Neural progenitor cell (in vitro differentiated cells): ENCODE measurements around the gene ARRDC4. TPM values are rescaled to one million over a fixed set of nuclear protein-coding genes. Genes with fewer than 3 reads are reported as not detected.

Experiments used
- DNase-seq: peaks from one replicate; pipeline ENCODE4 v3.0.0-alpha.2; 2016; ENCODE audit warnings: low spot score
- H2AFZ ChIP-seq: fragments of 200-600 bp; sonication (generic); replicated peaks from 2 replicates; pipeline ENCODE4 v1.6.1; 2016; ENCODE audit warnings: antibody characterized with exemption
- H3F3A ChIP-seq: fragments of 200-600 bp; sonication (generic); 2 replicates; pipeline ENCODE4 v1.6.1; 2016; ENCODE audit warnings: antibody characterized with exemption, low read depth
- H3K27ac ChIP-seq: fragments of 200-600 bp; sonication (generic); 2 replicates; pipeline ENCODE4 v1.5.1; 2016; ENCODE audit warnings: mild to moderate bottlenecking
- H3K27me3 ChIP-seq: fragments of 200-600 bp; sonication (generic); 2 replicates; pipeline ENCODE4 v1.6.1; 2016; ENCODE audit warnings: mild to moderate bottlenecking, moderate library complexity
- H3K36me3 ChIP-seq: fragments of 200-600 bp; sonication (generic); 2 replicates; pipeline ENCODE4 v1.5.1; 2016
- H3K4me1 ChIP-seq: fragments of 200-600 bp; sonication (generic); 2 replicates; pipeline ENCODE4 v1.6.1; 2016; ENCODE audit warnings: mixed run types
- H3K4me2 ChIP-seq: fragments of 200-600 bp; sonication (generic); 2 replicates; pipeline ENCODE4 v1.6.1; 2016
- H3K4me3 ChIP-seq: fragments of 200-600 bp; sonication (generic); 2 replicates; pipeline ENCODE4 v1.5.1; 2016
- H3K79me2 ChIP-seq: fragments of 200-600 bp; sonication (generic); 2 replicates; pipeline ENCODE4 v1.6.1; 2016; ENCODE audit warnings: low read depth
- H3K9ac ChIP-seq: fragments of 200-600 bp; sonication (generic); 2 replicates; pipeline ENCODE4 v1.6.1; 2016
- H3K9me3 ChIP-seq: fragments of 200-600 bp; sonication (generic); 2 replicates; pipeline ENCODE4 v1.5.1; 2016; ENCODE audit warnings: low read depth
- H4K20me1 ChIP-seq: fragments of 200-600 bp; sonication (generic); 2 replicates; pipeline ENCODE4 v1.6.1; 2016; ENCODE audit warnings: low read depth
- H3K27ac Mint-ChIP-seq: 3 replicates; pipeline ENCODE4 v1.8.0; 2021; ENCODE audit warnings: mixed read lengths
- H3K27me3 Mint-ChIP-seq: 2 replicates; pipeline ENCODE4 v1.8.0; 2022; ENCODE audit warnings: low read depth, mild to moderate bottlenecking, inconsistent platforms, moderate library complexity, mixed read lengths; ENCODE audit not compliant: insufficient read depth
- H3K36me3 Mint-ChIP-seq: 3 replicates; pipeline ENCODE4 v1.8.0; 2021; ENCODE audit warnings: mixed read lengths
- H3K4me1 Mint-ChIP-seq: 3 replicates; pipeline ENCODE4 v1.8.0; 2021; ENCODE audit warnings: mixed read lengths
- H3K4me3 Mint-ChIP-seq: 3 replicates; pipeline ENCODE4 v1.8.0; 2021; ENCODE audit warnings: mild to moderate bottlenecking, moderate library complexity, mixed read lengths
- H3K9me3 Mint-ChIP-seq: 3 replicates; pipeline ENCODE4 v1.8.0; 2020; ENCODE audit warnings: mixed read lengths
- CTCF ChIP-seq: fragments of 200-600 bp; sonication (generic); IDR thresholded peaks from 2 replicates; pipeline ENCODE4 v1.5.1; 2017; ENCODE audit warnings: antibody characterized with exemption, mild to moderate bottlenecking
- EZH2 ChIP-seq: fragments of 200-600 bp; sonication (generic); IDR thresholded peaks from 2 replicates; pipeline ENCODE4 v1.6.1; 2017; ENCODE audit warnings: antibody characterized with exemption, mild to moderate bottlenecking, moderate library complexity
- EZH2phosphoT487 ChIP-seq: fragments of 200-600 bp; sonication (generic); IDR thresholded peaks from 2 replicates; pipeline ENCODE4 v1.6.1; 2017; ENCODE audit warnings: antibody characterized with exemption
- total RNA-seq: library from RNA; depleted of rRNA; stranded (reverse); fragments of >200 nt; gene quantifications from 2 replicates; pipeline ENCODE4 v1.2.3, GENCODE V29; 2015; ENCODE audit warnings: low replicate concordance

The ARRDC4 gene
- total RNA-seq, 1 donor from 2014 or later: 28.2 TPM

- Histone ChIP-seq H2AFZ (no peak overlapping the region), H3K4me3 (no peak overlapping the region), H3K9me3 (no peaks in the 10 kb centered on the region), H3F3A (no peaks in the 10 kb centered on the region), H4K20me1 (no peaks in the 10 kb centered on the region), H3K27ac (no peak overlapping the region), H3K36me3 (no peaks in the 10 kb centered on the region), H3K4me2 (no peak overlapping the region), H3K9ac (no peak overlapping the region), H3K79me2 (no peaks in the 10 kb centered on the region), H3K27me3 (no peaks in the 10 kb centered on the region), H3K4me1 (no peaks in the 10 kb centered on the region)
- Mint-ChIP-seq H3K27me3 (peaks cover 2% of the 10 kb centered on the region), H3K4me3 (no peak overlapping the region), H3K27ac (no peak overlapping the region), H3K36me3 (no peaks in the 10 kb centered on the region), H3K9me3 (no peaks in the 10 kb centered on the region), H3K4me1 (no peaks in the 10 kb centered on the region)
- no peak for TF ChIP-seq EZH2phosphoT487
- TF ChIP-seq CTCF: no peak
- no peak for DNase-seq
Measured at GRCh38 chr15:98013631-98014030, 53.1 kb downstream of the ARRDC4 start.

DNA sequence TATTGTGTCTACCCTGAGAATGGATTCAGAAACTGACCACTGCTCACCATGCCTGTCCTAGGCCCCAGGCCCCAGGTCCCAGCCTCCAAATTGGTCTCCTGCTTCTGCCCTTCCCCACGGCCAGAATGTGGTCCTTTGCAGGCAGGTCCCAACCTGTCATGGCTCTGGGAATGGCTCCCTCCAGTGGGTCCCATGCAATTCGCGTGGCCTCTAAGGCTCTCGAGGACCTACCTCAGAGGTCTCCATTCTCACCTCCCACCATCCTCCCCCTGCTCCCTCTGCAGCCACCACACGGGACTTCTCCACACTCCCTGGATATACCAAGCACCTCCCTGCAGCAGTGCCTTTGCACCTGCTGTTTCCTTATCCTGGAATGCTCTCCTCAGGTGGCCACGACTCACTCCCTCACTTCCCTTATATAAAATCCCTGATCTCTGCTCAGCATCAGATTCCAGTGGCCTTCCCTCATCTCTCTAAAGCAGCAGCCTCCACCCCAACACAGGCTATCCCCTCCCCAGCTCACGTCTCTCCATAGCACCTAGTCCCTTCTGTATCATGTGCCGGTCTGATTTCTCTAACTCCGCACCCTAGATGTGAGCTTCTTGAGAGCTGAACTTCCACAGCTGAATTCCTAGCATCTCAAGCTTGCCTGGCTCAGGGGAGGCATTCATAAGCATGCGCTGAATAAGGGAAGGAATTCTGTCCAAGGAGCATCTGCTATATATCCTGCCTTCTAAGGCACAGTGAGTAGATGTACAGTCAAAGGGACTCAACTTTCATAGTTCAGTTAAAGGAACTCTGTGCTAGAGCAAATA, 56.9 kb downstream of the ARRDC4 start:
- H3F3A ChIP-seq: no peaks in the 10 kb centered on the region
- no peaks in the 10 kb centered on the region for H3K36me3 ChIP-seq
- H3K27ac ChIP-seq: no peak overlapping the region
- H3K79me2 ChIP-seq: no peaks in the 10 kb centered on the region
- H3K9ac ChIP-seq: no peak overlapping the region
- H4K20me1 ChIP-seq: no peaks in the 10 kb centered on the region
- Mint-ChIP-seq H3K27me3 (peaks cover 2% of the 10 kb centered on the region), H3K27ac (no peak overlapping the region), H3K4me1 (no peaks in the 10 kb centered on the region), H3K9me3 (no peaks in the 10 kb centered on the region), H3K36me3 (no peaks in the 10 kb centered on the region), H3K4me3 (no peak overlapping the region)
- DNase-seq: no peak
- H3K27me3 ChIP-seq: no peaks in the 10 kb centered on the region
- no peak overlapping the region for H3K4me3 ChIP-seq
- no peaks in the 10 kb centered on the region for H3K4me1 ChIP-seq
- no peak overlapping the region for H2AFZ ChIP-seq
- H3K9me3 ChIP-seq: no peaks in the 10 kb centered on the region
- H3K4me2 ChIP-seq: no peak overlapping the region
- TF ChIP-seq EZH2phosphoT487 (no peak), EZH2 (no peak), CTCF (no peak)

GRCh38 chr15:98018761-98019351, 58.4 kb downstream of the ARRDC4 start:
- Histone ChIP-seq H3K27me3 (no peaks in the 10 kb centered on the region), H3K36me3 (no peaks in the 10 kb centered on the region), H3K4me3 (no peak overlapping the region), H3K9me3 (no peaks in the 10 kb centered on the region), H3K27ac (no peak overlapping the region), H3K79me2 (no peaks in the 10 kb centered on the region), H4K20me1 (no peaks in the 10 kb centered on the region), H2AFZ (no peak overlapping the region), H3K4me1 (no peaks in the 10 kb centered on the region), H3K9ac (no peak overlapping the region), H3K4me2 (no peak overlapping the region), H3F3A (no peaks in the 10 kb centered on the region)
- Mint-ChIP-seq H3K27ac (no peak overlapping the region), H3K9me3 (peaks cover 5% of the 10 kb centered on the region), H3K4me3 (no peak overlapping the region), H3K36me3 (no peaks in the 10 kb centered on the region), H3K27me3 (peaks cover 2% of the 10 kb centered on the region), H3K4me1 (no peaks in the 10 kb centered on the region)
- TF ChIP-seq EZH2 (no peak), EZH2phosphoT487 (no peak), CTCF (no peak)
- no peak for DNase-seq
